GM21360 (cell line): ENCODE measurements around the gene CCDC188.

Source experiments
- ATAC-seq: cut with Tn5 transposase; IDR thresholded peaks from one replicate; pipeline ENCODE4 v1.9.1; 2021; ENCODE audit warnings: mild to moderate bottlenecking, moderate library complexity; ENCODE audit not compliant: unreplicated experiment

Gene CCDC188

GRCh38 chr22:20108757-20109230 is 42.1 kb downstream of the CCDC188 start:
- no peak for ATAC-seq

DNA sequence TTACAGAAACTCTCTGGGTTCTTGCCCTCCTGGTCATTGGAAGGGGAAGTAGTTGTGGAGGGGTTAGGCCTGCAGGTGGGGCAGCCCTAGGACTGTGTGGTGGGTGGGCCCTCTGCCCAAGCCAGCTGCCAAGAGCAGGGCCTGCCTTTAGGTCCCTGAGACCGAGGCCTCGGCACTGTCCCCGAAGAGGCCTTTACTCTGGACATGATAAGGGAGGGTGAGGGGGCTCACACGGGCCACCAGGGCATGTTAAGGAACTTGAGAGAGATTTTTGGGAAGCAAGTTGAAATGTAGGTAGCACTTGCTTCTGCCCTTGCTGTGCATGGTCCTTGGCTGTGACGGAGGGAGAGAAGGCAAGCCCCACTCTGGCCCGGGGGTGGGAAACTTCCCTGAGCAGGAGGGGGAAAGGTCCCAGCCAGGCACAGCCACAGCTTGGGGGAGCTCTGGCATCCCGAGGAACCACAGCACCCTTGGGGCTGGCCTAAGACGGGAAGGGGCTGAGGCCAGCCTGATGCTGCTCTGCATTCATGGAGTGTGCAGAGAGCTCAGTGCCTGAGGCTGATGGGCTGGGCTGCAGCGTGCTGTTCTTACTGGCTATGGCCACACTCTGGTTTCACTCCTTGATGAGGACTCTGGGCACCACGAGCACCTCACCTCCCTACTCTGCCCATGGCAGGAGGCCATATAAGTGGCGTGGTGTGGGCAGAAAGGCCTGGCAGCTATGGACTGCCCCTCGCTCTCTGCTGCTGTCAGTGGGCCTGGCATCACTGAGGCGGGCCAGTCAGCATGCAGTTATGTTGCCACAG is 42.7 kb downstream of the CCDC188 start:
- ATAC-seq = no peak

DNA sequence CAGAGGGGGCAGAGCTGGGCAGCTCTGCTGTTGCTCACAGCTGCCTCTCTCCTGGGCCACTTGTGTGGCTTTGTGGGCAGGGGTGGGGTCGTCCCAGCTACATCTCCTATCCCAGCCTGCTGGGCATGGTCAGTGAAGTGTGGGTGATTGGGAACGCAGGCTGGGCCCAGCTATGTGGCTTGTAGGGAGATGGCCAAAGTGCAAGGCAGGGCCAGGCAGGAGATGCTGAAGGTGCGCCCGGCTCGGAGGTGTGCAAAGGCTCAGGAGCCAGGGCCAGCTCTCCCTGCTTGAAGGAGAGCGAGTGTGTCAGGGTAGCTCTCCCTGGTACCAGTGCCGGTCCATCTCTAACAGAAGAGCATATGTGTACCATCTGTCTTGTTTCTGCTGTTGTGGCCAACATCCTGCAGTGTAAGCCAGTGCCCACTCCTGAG is 43.4 kb downstream of the CCDC188 start:
- ATAC-seq = no peak

GRCh38 chr22:20106849-20107237 is 44.0 kb downstream of the CCDC188 start:
- no peak for ATAC-seq

DNA sequence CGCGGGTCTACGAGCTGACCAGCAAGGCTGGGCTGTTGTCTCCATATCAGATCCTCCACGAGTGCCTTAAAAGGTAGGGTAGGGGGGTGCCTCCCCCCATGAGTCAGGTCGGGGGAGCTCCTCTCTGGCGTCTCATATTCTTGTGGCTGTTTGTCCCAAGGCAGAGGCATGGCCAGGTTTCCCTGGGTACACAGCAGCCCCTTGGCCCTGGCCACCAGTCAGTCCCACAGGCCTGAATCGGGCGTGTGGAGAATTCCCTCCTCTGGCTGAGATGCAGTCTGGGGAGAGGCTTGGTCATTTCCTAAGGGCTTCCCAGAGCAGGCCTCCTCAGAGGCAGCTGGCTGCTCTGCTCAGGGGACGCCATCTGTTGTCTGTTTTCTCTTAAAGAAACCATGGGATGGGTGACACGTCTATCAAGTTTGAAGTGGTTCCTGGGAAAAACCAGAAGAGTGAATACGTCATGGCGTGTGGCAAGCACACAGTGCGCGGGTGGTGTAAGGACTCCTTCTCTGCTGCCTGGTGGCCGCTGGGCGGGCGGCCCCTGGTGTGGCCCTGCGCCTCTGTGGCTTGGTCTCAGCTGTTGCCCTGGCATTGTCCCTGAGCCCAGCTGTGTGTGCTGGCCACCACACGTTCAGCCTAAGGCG is 44.5 kb downstream of the CCDC188 start:
- ATAC-seq = no peak

DNA sequence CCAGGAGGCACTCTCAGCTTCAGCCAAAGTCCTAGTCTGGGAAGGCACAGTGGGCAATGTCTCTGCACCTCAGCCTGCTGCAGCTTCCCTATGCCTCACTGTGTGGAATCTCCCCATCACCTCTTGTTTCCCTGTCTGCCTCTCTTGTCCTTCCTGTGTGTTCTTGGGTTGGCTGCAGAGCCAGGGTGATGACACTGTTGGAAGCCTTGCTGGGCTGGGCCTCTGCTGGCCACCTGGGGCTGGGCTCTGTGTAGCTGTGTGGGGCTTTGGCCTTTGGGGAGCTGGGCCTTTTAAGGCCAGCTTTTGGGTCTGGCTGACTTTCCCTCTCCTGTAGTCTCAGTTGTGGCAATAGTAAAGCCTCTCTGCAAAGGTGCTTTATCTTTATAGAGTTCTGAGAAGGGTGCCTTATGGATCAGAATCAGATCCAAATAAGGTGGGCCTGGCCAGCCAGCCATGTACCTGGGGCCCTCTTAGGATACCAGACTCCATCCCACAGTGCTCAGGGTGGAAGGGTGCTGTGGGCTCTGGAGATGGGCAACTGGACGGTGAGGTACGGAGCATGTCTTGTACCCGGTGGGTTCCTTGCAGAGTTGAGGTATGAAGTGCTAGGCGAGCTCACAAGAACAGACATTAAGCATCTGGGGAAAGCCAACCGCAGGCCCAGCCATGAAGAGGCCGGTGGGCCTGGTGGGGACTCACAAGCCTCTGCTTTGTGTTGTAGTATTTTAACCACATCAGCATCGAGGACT is 45.2 kb downstream of the CCDC188 start:
- no peak for ATAC-seq

DNA sequence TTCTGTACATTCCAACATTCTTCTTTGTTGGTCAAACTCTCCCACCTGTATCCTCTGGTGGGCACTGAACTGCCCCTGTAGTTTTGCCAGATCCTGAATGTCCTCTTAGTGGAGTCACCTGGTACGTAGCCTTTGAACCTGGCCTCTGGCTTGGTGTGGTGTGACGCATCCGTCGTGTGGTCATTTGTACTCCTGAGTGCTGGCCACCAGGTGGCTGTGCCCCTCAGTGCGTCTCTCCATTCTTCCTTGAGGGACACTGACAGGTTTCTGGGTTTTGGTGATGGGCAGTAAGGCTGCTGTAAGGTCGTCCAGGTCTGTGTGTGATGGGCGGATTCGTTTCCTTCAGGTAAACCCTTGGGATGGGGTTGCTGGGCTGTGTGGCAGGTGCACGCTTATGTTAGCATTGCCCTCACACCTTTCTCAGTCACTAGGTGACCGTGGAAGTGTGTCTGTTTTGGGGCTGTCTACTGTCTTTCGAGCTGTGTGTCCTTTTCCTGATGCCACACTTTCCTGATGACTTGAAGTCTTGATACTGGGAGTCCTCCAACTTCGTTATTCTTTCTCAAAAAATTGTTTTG is 48.6 kb downstream of the CCDC188 start:
- ATAC-seq = no peak

DNA sequence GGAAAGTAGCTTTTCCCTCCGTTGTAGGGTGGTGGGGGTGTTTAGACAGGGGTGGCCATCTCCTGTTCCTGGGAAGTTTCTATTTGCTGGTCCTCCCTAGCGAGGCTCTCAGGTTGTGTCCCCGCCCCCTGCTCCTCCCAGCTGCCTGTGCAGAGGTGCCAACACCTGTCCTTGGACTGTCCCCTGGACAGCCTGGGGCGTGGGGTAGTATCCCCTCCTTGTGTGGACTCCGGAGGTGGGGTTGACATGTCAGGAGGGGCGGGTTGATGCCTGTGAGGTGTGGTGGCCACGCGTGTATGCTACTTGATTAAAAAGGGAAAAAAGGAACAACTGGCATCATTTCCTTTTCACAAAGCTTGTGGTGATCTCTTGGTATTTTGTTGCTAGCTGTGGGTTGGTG is 49.2 kb downstream of the CCDC188 start:
- ATAC-seq = no peak

DNA sequence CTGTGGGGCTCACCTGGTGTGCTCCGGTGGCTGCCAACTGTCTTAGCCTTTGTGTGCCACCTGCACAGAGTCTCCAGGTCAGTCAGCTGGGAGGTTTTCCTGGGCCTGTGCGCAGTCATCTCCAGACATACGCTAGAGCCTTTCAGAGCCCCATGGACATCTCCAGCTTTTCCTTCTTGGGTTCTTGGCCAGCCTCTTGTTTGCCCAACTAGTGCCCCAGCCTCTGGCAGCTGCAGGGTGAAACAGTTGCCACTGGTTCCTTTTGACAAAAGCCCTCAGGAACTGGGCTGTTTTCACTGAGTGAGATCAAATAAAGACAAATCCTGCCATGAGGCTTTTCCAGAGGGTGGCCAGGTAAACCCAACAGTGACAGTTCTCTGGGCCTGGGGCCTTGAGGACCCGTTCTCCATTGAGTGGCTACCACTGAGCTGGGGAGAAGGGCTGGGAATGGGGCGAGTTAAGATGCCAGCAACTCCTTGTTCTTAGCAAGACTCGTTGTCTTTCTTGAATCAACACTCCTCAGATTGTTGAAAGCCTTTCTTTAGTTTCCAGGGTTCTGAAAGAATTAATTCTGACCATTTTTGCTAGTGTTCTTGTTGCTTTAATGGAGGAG is 51.6 kb downstream of the CCDC188 start:
- no peak for ATAC-seq
